Measurements from ENCODE around the gene ARIH2. TPM values are rescaled to one million over a fixed set of nuclear protein-coding genes. Genes with fewer than 3 reads are reported as not detected.
"Not testable (repeated sequence)": the region's sequence is repeated elsewhere in the genome, so short reads cannot be mapped to it uniquely, and the experiment has no call there.

The ARIH2 gene
- polyA plus RNA-seq, 1 donor = 63.2 TPM

DNA sequence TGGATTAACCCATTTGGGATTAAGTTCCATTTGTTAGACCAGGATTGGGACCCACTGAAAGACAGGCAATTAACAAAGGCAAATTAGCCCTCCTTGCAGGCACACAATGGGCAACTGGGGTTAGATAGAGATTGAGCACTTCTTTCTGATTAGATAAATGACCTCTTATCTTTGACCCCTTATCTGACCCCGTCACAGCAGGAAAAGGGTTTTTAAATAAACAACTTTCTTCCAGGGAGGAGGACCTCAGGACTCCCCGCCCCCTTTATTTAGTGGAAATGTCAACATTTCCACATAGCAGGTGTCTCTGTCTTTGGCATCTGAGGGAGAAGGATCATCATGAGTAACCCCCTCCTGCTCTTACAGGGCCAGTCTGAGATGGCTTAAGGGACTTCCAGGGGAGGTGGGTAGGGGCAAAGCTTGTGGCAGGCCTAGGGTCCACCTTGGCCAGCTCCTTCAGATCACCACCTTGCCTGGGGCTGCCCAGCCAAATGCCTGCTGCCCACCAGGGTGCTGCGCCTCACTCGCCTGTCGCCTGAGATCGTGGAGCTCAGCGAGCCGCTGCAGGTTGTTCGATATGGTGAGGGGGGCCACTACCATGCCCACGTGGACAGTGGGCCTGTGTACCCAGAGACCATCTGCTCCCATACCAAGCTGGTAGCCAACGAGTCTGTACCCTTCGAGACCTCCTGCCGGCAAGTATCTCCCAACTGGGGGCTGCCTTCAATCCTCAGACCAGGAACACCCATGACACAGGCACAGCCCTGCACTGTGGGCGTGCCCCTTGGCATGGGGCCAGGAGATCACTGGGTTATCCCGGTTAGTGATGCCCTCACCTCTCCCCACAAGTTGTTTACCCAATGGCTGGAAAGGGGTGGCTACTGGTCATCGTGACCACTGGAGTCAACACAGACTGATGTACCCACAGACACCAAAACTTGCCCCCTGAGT is 86.0 kb downstream of the ARIH2 start:
- DNase-seq (ENCODE audit: low read depth) = no peak

DNA sequence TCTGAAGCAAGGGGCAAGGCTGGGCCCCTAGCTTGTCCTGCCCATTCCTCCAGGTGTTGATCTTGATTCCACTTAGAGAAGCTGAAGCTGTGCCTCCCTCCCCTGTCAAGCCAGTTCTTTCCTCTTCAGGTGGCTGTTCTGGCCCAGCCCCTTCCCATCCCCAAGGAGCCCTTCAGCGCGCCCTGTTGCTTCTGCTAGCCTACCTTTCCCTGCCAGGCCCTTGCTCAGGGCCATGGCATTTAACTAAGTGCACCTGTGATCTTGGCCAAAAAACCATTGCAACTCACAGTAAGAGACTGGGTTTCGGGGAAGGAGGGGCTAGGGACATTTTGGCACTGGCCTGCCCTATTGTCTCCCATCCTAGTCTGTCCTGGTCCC is 86.7 kb downstream of the ARIH2 start:
- DNase-seq (ENCODE audit: low read depth) = no peak

DNA sequence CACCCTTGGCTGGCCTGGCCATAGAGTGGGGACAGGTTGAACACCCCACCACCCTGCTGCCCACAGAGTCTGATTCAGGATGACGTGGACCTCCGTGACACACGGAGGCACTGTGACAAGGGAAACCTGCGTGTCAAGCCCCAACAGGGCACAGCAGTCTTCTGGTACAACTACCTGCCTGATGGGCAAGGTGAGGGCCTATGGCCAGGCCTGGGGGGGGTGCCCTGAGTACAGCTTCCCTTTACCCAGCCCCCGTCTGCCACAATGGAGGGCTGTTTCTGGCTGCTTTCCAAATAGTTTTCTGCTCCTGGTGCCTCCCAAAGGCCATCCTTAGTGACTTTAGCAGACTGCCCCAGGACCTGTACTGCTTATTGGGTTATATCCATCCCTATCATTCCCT is 87.4 kb downstream of the ARIH2 start:
- no peak for DNase-seq (ENCODE audit: low read depth)

DNA sequence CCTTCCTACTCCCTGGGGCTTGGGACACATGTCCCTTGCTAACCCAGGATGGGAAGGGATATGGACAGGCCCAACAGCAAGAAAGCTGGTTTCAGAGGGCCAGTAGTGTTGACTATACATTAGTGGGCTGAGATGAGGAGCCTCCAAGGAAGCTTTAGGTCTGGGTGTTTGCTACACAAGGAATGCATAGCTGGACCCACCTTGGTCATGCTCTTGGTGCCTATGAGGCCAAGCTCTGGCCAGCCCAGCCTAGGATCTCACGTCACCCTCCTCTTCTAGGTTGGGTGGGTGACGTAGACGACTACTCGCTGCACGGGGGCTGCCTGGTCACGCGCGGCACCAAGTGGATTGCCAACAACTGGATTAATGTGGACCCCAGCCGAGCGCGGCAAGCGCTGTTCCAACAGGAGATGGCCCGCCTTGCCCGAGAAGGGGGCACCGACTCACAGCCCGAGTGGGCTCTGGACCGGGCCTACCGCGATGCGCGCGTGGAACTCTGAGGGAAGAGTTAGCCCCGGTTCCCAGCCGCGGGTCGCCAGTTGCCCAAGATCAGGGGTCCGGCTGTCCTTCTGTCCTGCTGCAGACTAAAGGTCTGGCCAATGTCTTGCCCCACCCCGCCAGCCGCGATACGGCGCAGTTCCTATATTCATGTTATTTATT is 87.9 kb downstream of the ARIH2 start:
- no peak for DNase-seq (ENCODE audit: low read depth)

DNA sequence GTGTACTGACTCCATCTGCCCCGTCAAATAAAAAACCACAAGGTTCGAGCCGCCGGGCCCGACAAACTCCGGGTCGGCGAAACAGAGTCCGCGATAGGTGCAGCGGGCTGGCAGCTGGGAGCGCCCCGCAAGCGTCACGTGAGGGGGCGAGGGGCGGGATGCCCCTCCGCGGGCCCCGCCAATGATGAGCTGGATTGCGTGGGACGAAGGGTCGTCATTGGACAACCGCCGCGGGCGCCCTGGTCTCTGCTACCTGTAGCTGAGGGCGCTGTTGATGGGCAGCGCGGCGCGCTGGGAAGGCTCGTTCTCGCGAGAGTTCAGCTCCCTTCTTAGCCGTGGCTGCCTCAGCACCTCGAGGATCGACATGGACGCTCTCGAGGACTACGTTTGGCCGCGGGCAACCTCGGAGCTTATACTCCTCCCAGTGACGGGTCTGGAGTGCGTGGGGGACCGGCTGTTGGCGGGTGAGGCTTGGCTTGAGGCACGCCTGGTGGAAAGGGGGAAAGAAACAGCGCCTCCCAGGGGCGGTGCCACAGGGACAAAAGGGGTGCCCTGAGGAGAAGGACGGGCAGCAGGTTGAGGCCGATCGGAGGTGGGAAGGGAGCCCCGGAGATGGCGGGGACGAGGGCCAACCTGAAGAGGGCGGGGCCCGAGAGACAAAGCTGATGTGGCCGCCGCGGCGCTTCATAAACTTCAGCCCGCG is 88.6 kb downstream of the ARIH2 start, which contains the start of gene WDR6:
TSS of gene WDR6 (plus strand) at position 324 of the 703 bp plus-strand sequence. CDS start at position 365, 41 bp downstream.
- peak; percentile 89 for DNase-seq (ENCODE audit: low read depth)

DNA sequence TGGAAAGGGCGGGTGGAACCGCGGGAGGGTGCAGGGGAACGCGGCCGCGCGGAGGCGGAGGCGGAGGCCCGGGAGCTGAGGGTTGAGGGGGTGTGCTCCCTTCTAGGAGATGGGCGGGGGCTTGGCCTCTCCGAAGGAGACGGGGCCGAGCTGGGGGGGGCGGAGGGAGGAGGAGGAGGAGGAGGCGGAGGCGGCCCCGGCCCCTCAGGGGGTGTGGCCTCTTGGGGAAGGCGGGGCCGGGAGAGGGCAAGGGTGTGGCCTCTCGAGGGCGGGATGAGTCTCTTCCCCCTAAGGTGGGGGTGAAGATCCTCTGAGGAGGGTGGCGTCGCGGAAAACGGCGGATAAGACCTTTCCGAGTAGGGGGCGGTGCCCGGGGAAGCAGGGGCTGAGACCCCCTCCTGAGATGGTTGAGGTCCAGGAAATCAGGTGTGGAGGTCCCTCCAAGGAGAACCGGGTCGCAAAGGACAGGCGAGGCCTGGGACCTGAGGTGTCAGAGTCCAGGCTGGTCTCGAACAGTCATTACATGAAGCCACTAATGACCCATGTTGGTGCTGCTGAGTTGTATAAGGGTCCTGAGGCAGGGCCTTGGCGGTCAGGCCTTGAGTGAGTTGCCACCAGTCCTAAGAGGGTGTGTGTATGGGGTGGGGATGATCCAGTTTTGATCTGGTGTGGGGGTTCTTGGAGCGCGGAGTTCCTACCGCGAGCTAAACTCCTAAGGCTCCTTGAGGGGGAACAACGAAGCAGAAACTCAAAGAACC is 89.3 kb downstream of the ARIH2 start:
- no peak for DNase-seq (ENCODE audit: low read depth)

DNA sequence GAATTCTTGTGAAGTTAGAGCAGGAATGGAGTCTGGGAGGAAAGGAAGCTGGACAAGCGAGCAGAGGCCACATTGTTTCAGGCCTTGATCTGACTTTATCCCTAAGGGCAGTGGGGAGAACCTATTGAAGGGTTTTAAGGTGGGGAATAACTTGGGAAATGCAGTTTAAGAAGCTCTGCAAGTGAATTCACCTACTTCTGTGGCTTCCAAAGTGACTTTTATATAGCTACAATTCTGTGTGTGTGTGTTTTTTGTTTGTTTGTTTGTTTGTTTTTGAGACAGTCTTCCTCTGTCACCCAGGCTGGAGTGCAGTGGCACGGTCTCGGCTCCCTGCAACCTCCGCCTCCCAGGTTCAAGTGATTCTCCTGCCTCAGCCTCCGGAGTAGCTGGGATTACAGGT is 90.0 kb downstream of the ARIH2 start:
- not testable (repeated sequence) for DNase-seq (ENCODE audit: low read depth)

DNA sequence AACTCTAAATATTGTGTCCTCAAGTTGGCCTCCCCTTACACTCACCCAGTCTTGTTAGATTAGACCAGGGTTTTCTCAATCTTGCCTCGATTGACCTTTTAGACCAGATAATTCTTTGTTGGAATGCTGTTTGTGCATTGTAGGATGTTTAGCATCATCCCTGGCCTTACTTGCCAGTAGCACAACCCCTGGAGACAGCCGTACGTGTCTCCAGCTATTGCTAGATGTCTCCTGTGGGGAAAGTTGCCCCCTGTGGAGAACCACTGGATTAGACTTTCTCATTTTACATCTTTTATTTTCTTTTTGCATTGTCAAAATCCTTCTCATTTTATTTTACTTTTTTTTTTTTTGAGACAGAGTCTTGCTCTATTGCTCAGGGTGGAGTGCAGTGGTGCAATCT is 90.8 kb downstream of the ARIH2 start:
- DNase-seq (ENCODE audit: low read depth) = no peak

DNA sequence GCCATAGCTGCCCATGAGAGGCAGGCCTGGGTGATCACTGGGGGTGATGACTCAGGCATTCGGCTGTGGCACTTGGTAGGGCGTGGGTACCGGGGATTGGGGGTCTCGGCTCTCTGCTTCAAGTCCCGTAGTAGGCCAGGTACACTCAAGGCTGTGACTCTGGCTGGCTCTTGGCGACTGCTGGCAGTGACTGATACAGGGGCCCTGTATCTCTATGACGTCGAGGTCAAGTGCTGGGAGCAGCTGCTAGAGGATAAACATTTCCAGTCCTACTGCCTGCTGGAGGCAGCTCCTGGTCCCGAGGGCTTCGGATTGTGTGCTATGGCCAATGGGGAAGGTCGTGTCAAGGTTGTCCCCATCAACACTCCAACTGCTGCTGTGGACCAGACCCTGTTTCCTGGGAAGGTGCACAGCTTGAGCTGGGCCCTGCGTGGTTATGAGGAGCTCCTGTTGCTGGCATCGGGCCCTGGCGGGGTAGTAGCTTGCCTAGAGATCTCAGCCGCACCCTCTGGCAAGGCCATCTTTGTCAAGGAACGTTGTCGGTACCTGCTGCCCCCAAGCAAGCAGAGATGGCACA is 93.9 kb downstream of the ARIH2 start:
- DNase-seq (ENCODE audit: low read depth) = no peak

DNA sequence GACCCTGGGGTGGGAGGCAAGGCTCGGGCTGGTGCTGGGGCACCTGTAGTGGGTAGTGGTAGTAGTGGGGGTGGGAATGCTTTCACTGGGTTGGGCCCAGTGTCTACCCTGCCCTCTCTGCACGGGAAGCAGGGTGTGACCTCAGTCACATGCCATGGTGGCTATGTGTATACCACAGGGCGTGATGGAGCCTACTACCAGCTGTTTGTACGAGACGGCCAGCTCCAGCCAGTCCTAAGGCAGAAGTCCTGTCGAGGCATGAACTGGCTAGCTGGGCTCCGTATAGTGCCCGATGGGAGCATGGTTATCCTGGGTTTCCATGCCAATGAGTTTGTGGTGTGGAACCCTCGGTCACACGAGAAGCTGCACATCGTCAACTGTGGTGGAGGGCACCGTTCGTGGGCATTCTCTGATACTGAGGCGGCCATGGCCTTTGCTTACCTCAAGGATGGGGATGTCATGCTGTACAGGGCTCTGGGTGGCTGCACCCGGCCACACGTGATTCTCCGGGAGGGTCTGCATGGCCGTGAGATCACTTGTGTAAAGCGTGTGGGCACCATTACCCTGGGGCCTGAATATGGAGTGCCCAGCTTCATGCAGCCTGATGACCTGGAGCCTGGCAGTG is 94.6 kb downstream of the ARIH2 start:
- DNase-seq (ENCODE audit: low read depth) = no peak

DNA sequence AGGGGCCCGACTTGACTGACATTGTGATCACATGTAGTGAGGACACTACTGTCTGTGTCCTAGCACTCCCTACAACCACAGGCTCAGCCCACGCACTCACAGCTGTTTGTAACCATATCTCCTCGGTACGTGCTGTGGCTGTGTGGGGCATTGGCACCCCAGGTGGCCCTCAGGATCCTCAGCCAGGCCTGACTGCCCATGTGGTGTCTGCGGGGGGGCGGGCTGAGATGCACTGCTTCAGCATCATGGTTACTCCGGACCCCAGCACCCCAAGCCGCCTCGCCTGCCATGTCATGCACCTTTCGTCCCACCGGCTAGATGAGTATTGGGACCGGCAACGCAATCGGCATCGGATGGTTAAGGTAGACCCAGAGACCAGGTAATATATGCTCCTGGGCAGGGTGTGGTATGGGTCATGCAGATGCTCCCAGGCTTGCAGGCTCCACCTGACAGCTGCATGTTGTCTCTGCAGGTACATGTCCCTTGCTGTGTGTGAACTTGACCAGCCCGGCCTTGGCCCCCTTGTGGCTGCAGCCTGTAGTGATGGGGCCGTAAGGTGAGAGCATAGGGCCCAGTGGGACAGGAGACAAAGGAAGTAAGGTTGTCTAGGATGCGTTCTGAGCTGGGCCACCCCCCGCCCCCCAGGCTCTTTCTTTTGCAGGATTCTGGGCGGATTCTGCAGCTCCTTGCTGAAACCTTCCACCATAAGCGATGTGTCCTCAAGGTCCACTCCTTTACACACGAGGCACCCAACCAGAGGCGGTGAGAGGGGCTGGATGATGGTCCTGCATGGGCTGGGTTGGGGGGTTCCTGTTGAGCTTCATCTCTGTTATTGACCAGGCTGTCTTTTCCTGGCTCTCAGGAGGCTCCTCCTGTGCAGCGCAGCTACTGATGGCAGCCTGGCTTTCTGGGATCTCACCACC is 95.4 kb downstream of the ARIH2 start:
- DNase-seq (ENCODE audit: low read depth) = no peak

DNA sequence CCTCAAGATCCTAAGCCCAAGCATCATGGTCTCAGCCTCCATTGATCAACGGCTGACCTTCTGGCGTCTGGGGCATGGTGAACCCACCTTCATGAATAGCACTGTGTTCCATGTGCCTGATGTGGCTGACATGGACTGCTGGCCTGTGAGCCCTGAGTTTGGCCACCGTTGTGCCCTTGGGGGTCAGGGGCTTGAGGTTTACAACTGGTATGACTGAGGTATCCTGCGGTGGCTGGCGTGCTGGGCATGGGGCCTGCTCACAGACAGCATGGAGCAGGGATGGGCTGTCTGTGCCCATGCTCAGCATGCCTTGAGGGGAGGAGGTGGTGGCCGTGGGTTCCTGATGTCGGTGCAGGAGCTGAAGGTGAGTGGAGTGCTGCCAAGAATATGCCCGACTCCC is 96.4 kb downstream of the ARIH2 start:
- DNase-seq (ENCODE audit: low read depth) = no peak

DNA sequence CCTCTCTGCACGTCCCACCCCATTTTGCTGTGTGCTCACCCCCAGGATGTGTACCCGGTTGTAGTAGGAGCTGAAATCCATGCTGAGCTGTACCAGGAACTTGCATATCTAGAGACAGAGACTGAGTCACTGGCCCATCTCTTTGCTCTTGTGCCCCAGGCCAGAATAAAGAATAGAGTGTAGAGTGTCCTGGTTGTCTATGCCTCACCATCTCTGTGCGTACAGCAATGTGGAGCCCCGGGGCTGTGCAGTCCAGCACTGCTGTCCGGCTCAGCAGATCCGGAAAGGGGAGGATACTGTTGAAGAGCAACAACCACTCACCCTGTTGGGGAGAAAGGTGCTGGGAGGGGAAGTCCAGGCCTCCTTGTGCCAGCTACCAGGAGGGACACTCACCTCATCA is 97.1 kb downstream of the ARIH2 start:
- no peak for DNase-seq (ENCODE audit: low read depth)

DNA sequence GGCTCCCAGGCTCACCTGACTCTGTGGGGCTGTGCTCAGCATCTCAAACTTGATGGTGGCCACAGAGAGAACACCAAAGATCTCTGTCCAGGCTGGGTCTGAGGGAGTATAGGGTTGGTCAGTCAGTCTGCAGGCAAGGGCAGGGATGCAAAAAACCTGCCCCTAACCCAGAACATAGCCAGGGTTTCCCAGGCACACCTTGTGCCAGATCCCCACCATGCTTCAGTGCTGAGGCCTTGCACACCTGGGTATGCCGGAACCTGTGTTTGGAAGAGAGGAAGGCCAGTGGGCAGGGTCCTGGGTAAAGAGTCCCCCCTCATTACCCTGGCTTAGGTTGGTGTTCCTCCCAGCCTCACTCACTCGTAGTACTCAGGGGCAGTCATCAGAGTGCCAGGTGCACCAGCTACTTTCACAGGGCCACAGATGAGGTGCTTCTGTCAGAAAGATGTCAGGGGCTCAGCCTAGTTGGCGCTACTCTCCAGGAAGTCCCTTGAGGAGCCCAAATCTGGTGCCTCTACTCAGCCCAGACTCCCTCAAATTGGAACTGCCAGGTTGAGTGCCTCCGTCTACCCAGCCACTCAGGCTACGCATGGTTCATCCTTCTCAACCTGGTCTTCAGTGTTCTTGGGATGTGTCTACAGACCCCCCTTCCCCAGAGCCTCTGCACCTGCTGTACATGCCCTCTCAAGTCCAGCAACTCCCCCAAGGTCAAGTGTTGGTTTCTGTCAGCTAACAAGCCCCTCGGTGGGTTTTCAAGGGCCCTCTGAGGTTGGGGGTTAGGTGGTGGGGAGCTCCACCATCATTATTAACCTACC is 98.0 kb downstream of the ARIH2 start:
- no peak for DNase-seq (ENCODE audit: low read depth)

DNA sequence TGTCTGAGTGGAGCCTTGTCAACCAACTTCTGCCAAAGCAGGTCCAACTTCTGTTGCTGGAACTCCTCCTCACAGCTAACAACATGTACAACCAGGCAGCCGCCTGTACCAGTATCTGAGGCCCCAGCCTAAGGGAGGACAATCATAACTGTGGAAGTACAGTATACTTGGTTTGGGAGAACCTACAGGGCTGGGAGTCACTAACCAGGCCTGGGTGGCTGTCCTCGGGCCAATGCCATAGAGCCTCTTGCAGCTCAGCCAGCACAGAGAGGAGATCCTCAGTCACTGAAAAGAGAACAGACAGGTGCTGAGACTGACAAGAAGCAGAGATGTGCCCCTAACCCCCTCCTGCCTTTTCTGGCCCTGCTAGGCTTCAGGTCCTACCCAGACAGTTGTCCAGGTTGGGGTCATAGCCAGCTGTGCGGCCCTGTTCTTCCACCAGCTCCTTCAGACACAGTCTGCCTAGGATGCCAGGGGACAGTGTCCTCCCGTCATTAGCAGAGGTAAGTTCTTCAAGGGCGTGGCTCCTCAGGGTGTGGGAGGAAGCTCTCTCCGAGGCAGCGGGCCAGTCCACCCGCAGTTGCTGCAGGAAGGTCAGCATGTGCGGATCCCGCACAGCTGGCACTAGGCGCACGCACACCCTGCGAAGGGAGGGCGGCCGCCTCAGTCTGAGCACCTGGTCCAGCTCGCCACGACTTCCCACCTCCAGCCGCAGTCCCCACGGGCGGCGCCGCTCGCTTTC is 98.8 kb downstream of the ARIH2 start:
- no peak for DNase-seq (ENCODE audit: low read depth)

DNA sequence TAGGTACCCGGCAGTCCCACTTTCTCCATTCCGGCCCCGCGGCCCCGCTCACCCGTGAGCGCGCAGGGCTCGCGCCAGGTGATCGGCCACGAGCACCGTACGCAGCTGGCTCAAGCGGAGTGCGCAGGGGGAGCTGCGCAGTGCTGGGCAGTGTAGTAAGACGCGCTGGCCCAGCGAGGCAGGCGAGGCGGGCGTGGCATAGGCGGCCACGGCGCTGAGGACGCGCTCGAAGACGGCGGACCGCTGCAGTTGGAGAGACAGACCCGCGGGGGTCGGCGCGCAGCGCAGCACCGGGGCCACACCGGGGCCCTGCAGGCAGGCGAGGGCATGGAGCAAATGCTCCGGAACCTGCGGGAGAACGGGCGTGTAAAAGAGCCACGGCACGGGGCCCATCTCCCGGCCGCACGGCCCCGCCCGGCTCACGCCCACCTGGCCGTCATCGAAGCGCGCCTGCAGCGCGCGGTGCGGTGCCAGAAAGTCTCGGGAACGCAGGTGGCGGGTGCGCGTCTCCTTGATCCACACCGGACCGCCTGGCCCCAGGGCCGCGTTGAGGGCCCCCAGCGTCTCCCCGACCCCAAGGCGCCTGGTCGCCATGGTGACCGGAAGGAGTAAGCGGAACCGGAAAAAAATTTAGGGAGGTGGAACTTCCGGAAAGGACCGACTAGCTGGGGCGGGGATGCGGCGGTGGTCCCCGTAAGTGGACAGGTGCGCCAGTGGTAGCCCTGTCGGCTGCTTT is 99.5 kb downstream of the ARIH2 start, which contains the start of gene DALRD3:
TSS of gene DALRD3 (minus strand) at position 610 of the 736 bp plus-strand sequence. CDS start at position 594, 16 bp downstream.
- DNase-seq (ENCODE audit: low read depth) = no peak

DNA sequence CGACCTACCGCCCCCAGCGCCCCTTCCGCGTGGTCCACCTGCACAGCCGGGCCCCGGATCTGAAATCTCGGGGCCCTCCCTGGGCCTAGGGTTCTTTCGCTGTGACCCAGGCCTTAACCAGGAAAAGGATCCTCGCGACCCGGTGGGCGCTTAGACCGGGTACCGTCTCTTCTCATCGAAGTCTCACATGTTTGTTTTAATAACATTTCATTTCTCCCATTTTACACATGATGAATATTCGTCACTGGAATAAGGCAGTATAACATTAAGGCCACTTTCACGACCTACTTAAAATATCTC is 100.0 kb downstream of the ARIH2 start:
- DNase-seq (ENCODE audit: low read depth) = no peak
